Measurements from ENCODE around the gene GNB5.
"Not testable (repeated sequence)": the region's sequence is repeated elsewhere in the genome, so short reads cannot be mapped to it uniquely, and the experiment has no call there.

Gene GNB5

GRCh38 chr15:52083603-52084002, 107.6 kb downstream of the GNB5 start:
- no peak overlapping the region for H3K9ac ChIP-seq (ENCODE audit: low read length in 5 of 5)
- H3K9me3 ChIP-seq (ENCODE audit: control insufficient read depth in 5 of 5, low read length in 5 of 5), result peaks cover 8 to 12% (median 11%) of the 10 kb centered on the region in 5 donors
- no peaks in the 10 kb centered on the region for H3K27me3 ChIP-seq (ENCODE audit: control insufficient read depth in 5 of 5, insufficient read depth in 4 of 5, low read length in 5 of 5)
- H3K4me3 ChIP-seq (ENCODE audit: low read depth in 1 of 5, low read length in 5 of 5), result no peak overlapping the region
- H3K36me3 ChIP-seq (ENCODE audit: control insufficient read depth in 5 of 5, insufficient read depth in 5 of 5, low read length in 5 of 5), result no peaks in the 10 kb centered on the region
- no peak overlapping the region for H3K27ac ChIP-seq (ENCODE audit: low read depth, low read length)
- H3K4me1 ChIP-seq (ENCODE audit: control insufficient read depth in 5 of 5, insufficient read depth in 5 of 5, low read length in 5 of 5), result peaks cover 0 to 6% (median 3%) of the 10 kb centered on the region in 5 donors

GRCh38 chr15:52083037-52083359, 108.2 kb downstream of the GNB5 start:
- peaks cover 8 to 12% (median 11%) of the 10 kb centered on the region in 5 donors for H3K9me3 ChIP-seq (ENCODE audit: control insufficient read depth in 5 of 5, low read length in 5 of 5)
- not testable (repeated sequence) for H3K27me3 ChIP-seq (ENCODE audit: control insufficient read depth in 5 of 5, insufficient read depth in 4 of 5, low read length in 5 of 5); H3K4me1 ChIP-seq (ENCODE audit: control insufficient read depth in 5 of 5, insufficient read depth in 5 of 5, low read length in 5 of 5); H3K36me3 ChIP-seq (ENCODE audit: control insufficient read depth in 5 of 5, insufficient read depth in 5 of 5, low read length in 5 of 5); H3K9ac ChIP-seq (ENCODE audit: low read length in 5 of 5); H3K4me3 ChIP-seq (ENCODE audit: low read depth in 1 of 5, low read length in 5 of 5); H3K27ac ChIP-seq (ENCODE audit: low read depth, low read length)

GRCh38 chr15:52082197-52083036, 108.8 kb downstream of the GNB5 start:
- peaks cover 8 to 12% (median 11%) of the 10 kb centered on the region in 5 donors for H3K9me3 ChIP-seq (ENCODE audit: control insufficient read depth in 5 of 5, low read length in 5 of 5)
- peaks cover 0 to 6% (median 3%) of the 10 kb centered on the region in 5 donors for H3K4me1 ChIP-seq (ENCODE audit: control insufficient read depth in 5 of 5, insufficient read depth in 5 of 5, low read length in 5 of 5)
- H3K27ac ChIP-seq (ENCODE audit: low read depth, low read length), result no peak overlapping the region
- H3K9ac ChIP-seq (ENCODE audit: low read length in 5 of 5), result no peak overlapping the region
- no peaks in the 10 kb centered on the region for H3K36me3 ChIP-seq (ENCODE audit: control insufficient read depth in 5 of 5, insufficient read depth in 5 of 5, low read length in 5 of 5)
- no peak overlapping the region for H3K4me3 ChIP-seq (ENCODE audit: low read depth in 1 of 5, low read length in 5 of 5)
- no peaks in the 10 kb centered on the region for H3K27me3 ChIP-seq (ENCODE audit: control insufficient read depth in 5 of 5, insufficient read depth in 4 of 5, low read length in 5 of 5)

- H3K9ac ChIP-seq (ENCODE audit: low read length in 5 of 5), result no peak overlapping the region
- no peaks in the 10 kb centered on the region for H3K36me3 ChIP-seq (ENCODE audit: control insufficient read depth in 5 of 5, insufficient read depth in 5 of 5, low read length in 5 of 5)
- no peak overlapping the region for H3K27ac ChIP-seq (ENCODE audit: low read depth, low read length)
- no peaks in the 10 kb centered on the region for H3K27me3 ChIP-seq (ENCODE audit: control insufficient read depth in 5 of 5, insufficient read depth in 4 of 5, low read length in 5 of 5)
- no peak overlapping the region for H3K4me3 ChIP-seq (ENCODE audit: low read depth in 1 of 5, low read length in 5 of 5)
- H3K4me1 ChIP-seq (ENCODE audit: control insufficient read depth in 5 of 5, insufficient read depth in 5 of 5, low read length in 5 of 5), result peaks cover 0 to 6% (median 3%) of the 10 kb centered on the region in 5 donors
- H3K9me3 ChIP-seq (ENCODE audit: control insufficient read depth in 5 of 5, low read length in 5 of 5), result no peaks in the 10 kb centered on the region
Observed at GRCh38 chr15:52080706-52081392, 110.3 kb downstream of the GNB5 start.

- Histone ChIP-seq H3K27ac (ENCODE audit: low read depth, low read length) (no peak overlapping the region), H3K4me3 (ENCODE audit: low read depth in 1 of 5, low read length in 5 of 5) (no peak overlapping the region), H3K27me3 (ENCODE audit: control insufficient read depth in 5 of 5, insufficient read depth in 4 of 5, low read length in 5 of 5) (no peaks in the 10 kb centered on the region), H3K9ac (ENCODE audit: low read length in 5 of 5) (no peak overlapping the region), H3K36me3 (ENCODE audit: control insufficient read depth in 5 of 5, insufficient read depth in 5 of 5, low read length in 5 of 5) (no peaks in the 10 kb centered on the region), H3K4me1 (ENCODE audit: control insufficient read depth in 5 of 5, insufficient read depth in 5 of 5, low read length in 5 of 5) (peaks cover 0 to 6% (median 3%) of the 10 kb centered on the region in 5 donors), H3K9me3 (ENCODE audit: control insufficient read depth in 5 of 5, low read length in 5 of 5) (no peaks in the 10 kb centered on the region)
Observed at GRCh38 chr15:52080031-52080430, 111.2 kb downstream of the GNB5 start.

- Histone ChIP-seq H3K36me3 (ENCODE audit: control insufficient read depth in 5 of 5, insufficient read depth in 5 of 5, low read length in 5 of 5) (no peaks in the 10 kb centered on the region), H3K9ac (ENCODE audit: low read length in 5 of 5) (no peak overlapping the region), H3K27me3 (ENCODE audit: control insufficient read depth in 5 of 5, insufficient read depth in 4 of 5, low read length in 5 of 5) (no peaks in the 10 kb centered on the region), H3K9me3 (ENCODE audit: control insufficient read depth in 5 of 5, low read length in 5 of 5) (no peaks in the 10 kb centered on the region), H3K27ac (ENCODE audit: low read depth, low read length) (no peak overlapping the region), H3K4me1 (ENCODE audit: control insufficient read depth in 5 of 5, insufficient read depth in 5 of 5, low read length in 5 of 5) (peaks cover 0 to 6% (median 3%) of the 10 kb centered on the region in 5 donors), H3K4me3 (ENCODE audit: low read depth in 1 of 5, low read length in 5 of 5) (no peak overlapping the region)
Observed at GRCh38 chr15:52078876-52079700, 112.1 kb downstream of the GNB5 start.

- Histone ChIP-seq H3K36me3 (ENCODE audit: control insufficient read depth in 5 of 5, insufficient read depth in 5 of 5, low read length in 5 of 5) (no peaks in the 10 kb centered on the region), H3K9me3 (ENCODE audit: control insufficient read depth in 5 of 5, low read length in 5 of 5) (no peaks in the 10 kb centered on the region), H3K27me3 (ENCODE audit: control insufficient read depth in 5 of 5, insufficient read depth in 4 of 5, low read length in 5 of 5) (no peaks in the 10 kb centered on the region), H3K27ac (ENCODE audit: low read depth, low read length) (no peak overlapping the region), H3K9ac (ENCODE audit: low read length in 5 of 5) (no peak overlapping the region), H3K4me1 (ENCODE audit: control insufficient read depth in 5 of 5, insufficient read depth in 5 of 5, low read length in 5 of 5) (peaks cover 0 to 6% (median 3%) of the 10 kb centered on the region in 5 donors), H3K4me3 (ENCODE audit: low read depth in 1 of 5, low read length in 5 of 5) (no peak overlapping the region)
Observed at GRCh38 chr15:52078197-52078875, 112.9 kb downstream of the GNB5 start.

GRCh38 chr15:52076889-52077781, 114.1 kb downstream of the GNB5 start:
- H3K36me3 ChIP-seq (ENCODE audit: control insufficient read depth in 5 of 5, insufficient read depth in 5 of 5, low read length in 5 of 5), result no peaks in the 10 kb centered on the region
- no peak overlapping the region for H3K27ac ChIP-seq (ENCODE audit: low read depth, low read length)
- H3K27me3 ChIP-seq (ENCODE audit: control insufficient read depth in 5 of 5, insufficient read depth in 4 of 5, low read length in 5 of 5), result no peaks in the 10 kb centered on the region
- H3K4me1 ChIP-seq (ENCODE audit: control insufficient read depth in 5 of 5, insufficient read depth in 5 of 5, low read length in 5 of 5), result peaks cover 0 to 5% (median 0%) of the 10 kb centered on the region in 5 donors
- no peaks in the 10 kb centered on the region for H3K9me3 ChIP-seq (ENCODE audit: control insufficient read depth in 5 of 5, low read length in 5 of 5)
- H3K4me3 ChIP-seq (ENCODE audit: low read depth in 1 of 5, low read length in 5 of 5), result no peak overlapping the region
- H3K9ac ChIP-seq (ENCODE audit: low read length in 5 of 5), result no peak overlapping the region

GRCh38 chr15:52071570-52071969, 119.6 kb downstream of the GNB5 start:
- Histone ChIP-seq H3K9me3 (ENCODE audit: control insufficient read depth in 5 of 5, low read length in 5 of 5) (no peaks in the 10 kb centered on the region), H3K27me3 (ENCODE audit: control insufficient read depth in 5 of 5, insufficient read depth in 4 of 5, low read length in 5 of 5) (no peaks in the 10 kb centered on the region), H3K27ac (ENCODE audit: low read depth, low read length) (no peak overlapping the region), H3K36me3 (ENCODE audit: control insufficient read depth in 5 of 5, insufficient read depth in 5 of 5, low read length in 5 of 5) (peaks cover 0 to 1% (median 0%) of the 10 kb centered on the region in 5 donors), H3K4me1 (ENCODE audit: control insufficient read depth in 5 of 5, insufficient read depth in 5 of 5, low read length in 5 of 5) (no peaks in the 10 kb centered on the region), H3K4me3 (ENCODE audit: low read depth in 1 of 5, low read length in 5 of 5) (no peak overlapping the region), H3K9ac (ENCODE audit: low read length in 5 of 5) (no peak overlapping the region)
